ENCODE results near the gene ZBTB3. TPM values are rescaled to one million over a fixed set of nuclear protein-coding genes. Genes with fewer than 3 reads are reported as not detected.
A peak's percentile ranks its signal among the peaks of the same experiment; 100 is the strongest.

ZBTB3 gene
- polyA plus RNA-seq, 2 of the 4 experiments (the other 2 are of a cell fraction) = 2.0 to 3.1 TPM

DNA sequence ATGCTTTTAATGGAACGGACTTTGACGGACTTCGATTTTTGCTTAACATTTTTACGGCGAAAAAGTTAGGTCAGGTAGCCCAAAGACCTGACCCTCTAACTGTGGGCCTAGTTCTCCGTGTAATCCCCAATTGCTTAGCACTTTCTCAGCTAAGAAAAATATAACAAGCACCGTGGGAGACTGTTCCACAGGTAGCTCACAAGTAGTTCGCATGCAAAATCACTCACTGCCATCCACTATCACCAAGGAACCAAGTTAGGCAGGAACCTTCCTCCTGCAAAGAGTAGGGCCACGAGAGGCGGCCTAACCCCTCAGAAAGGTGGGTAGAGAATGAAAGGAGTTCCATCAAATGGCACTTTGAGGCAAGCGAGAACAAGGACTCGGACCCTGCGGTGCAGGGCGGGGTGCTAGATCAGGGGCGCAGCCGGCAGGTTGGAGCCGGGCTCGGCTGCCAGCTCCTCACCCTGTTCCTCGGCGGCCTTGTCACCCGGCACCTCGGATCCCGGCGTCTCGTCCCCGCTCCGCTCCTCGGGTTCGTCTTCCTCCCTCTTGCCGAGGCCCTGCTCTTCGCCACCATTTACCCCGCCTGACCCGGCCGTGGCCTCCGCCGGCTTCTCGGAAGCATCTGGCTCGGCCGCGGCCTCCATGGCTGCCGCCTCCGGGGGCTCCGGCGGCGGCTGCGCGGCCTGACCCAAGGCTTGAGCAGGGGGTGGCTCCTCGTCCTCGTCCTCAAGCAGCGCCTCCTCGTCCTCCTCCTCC is 27.6 kb downstream of the ZBTB3 start:
- no peak for FAIRE-seq
- no peak for TF ChIP-seq CBX8 (IDR thresholded peaks at IDR 0.05)
- TF ChIP-seq TFCP2L1 (CRISPR knock-in tag; IDR thresholded peaks at IDR 0.05) = no peak
- TF ChIP-seq POLR2A (IDR thresholded peaks at IDR 0.05; ENCODE audit: low read length) = no peak
- TF ChIP-seq, protein P1, sequence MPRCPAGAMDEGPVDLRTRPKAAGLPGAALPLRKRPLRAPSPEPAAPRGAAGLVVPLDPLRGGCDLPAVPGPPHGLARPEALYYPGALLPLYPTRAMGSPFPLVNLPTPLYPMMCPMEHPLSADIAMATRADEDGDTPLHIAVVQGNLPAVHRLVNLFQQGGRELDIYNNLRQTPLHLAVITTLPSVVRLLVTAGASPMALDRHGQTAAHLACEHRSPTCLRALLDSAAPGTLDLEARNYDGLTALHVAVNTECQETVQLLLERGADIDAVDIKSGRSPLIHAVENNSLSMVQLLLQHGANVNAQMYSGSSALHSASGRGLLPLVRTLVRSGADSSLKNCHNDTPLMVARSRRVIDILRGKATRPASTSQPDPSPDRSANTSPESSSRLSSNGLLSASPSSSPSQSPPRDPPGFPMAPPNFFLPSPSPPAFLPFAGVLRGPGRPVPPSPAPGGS (IDR thresholded peaks at IDR 0.05) = no peak
- TF ChIP-seq, protein P2, sequence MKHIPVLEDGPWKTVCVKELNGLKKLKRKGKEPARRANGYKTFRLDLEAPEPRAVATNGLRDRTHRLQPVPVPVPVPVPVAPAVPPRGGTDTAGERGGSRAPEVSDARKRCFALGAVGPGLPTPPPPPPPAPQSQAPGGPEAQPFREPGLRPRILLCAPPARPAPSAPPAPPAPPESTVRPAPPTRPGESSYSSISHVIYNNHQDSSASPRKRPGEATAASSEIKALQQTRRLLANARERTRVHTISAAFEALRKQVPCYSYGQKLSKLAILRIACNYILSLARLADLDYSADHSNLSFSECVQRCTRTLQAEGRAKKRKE (CRISPR knock-in tag; IDR thresholded peaks at IDR 0.05; ENCODE audit: low read depth) = no peak
- no peak for TF ChIP-seq HEYL (CRISPR knock-in tag; IDR thresholded peaks at IDR 0.05)
- no peak for TF ChIP-seq SMC3 (IDR thresholded peaks at IDR 0.05)
- TF ChIP-seq ZSCAN20 (CRISPR knock-in tag; IDR thresholded peaks at IDR 0.05) = no peak
- no peak for TF ChIP-seq JUNB (IDR thresholded peaks at IDR 0.05)
- TF ChIP-seq, protein P3, sequence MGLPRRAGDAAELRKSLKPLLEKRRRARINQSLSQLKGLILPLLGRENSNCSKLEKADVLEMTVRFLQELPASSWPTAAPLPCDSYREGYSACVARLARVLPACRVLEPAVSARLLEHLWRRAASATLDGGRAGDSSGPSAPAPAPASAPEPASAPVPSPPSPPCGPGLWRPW (IDR thresholded peaks at IDR 0.05) = no peak
- H3K27ac ChIP-seq = peak overlapping the region; percentile 97
- peak overlapping the region; percentile 78 for H3K4me3 ChIP-seq
- POLR2A ChIA-PET = interaction anchor here (0.6 to 3.8 kb wide), 24 partner anchors 11 to 172 kb away, joined by 3 to 96 read pairs (median 10); partner anchors contain the start of genes B3GAT3, BSCL2, C11orf98 and CSKMT
- DNase-seq (ENCODE audit: low read depth in 1 of 2, low spot score in 1 of 2) = no peak
- 2% methylated on average over 51 of the region's 51 CpGs for WGBS (ENCODE audit: missing lambda C conversion rate)
- no peaks in the 10 kb centered on the region for H3K9me3 ChIP-seq
- ATAC-seq = no peak
- H3K4me1 ChIP-seq = peaks cover 21% of the 10 kb centered on the region
- CTCF ChIA-PET = interaction anchor here (1.1 to 3.1 kb wide), 7 partner anchors 15 to 59 kb away, joined by 3 to 15 read pairs (median 4); partner anchors contain the start of genes BSCL2 and GNG3
- peak overlapping the region; percentile 92 for H3K4me2 ChIP-seq

DNA sequence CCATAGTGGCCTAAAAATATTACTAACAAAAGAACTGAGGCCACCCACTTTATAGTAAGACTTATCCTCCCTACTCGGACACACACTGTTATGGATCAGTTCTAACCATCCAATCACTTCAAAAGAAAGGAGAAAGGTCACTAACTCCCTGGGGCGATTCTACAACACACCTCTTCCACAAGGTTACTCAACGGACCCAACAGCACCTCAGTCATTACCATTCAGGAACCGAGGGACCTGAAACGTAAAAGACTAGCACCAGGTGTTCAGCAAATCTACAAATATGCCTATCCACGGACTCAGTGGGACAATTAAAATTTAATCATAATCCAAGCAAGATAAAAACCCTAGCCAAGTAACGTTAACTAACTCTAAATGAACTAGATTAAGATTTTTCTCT is 28.3 kb downstream of the ZBTB3 start:
- H3K4me1 ChIP-seq = peaks cover 21% of the 10 kb centered on the region
- ATAC-seq = no peak
- no peaks in the 10 kb centered on the region for H3K9me3 ChIP-seq
- no peak for DNase-seq (ENCODE audit: low read depth in 1 of 2, low spot score in 1 of 2)
- no peak for FAIRE-seq
- peak overlapping the region; percentile 92 for H3K4me2 ChIP-seq
- peak overlapping the region; percentile 78 for H3K4me3 ChIP-seq
- CTCF ChIA-PET = interaction anchor here (1.9 to 3.1 kb wide), 2 partner anchors 10 to 18 kb away, joined by 6 to 9 read pairs; partner anchors contain the start of genes BSCL2 and GNG3
- POLR2A ChIA-PET = interaction anchor here (2.2 to 3.8 kb wide), 5 partner anchors 18 to 60 kb away, joined by 12 to 96 read pairs (median 43); partner anchors contain the start of genes BSCL2, C11orf98, CSKMT and GNG3
- H3K27ac ChIP-seq = peak overlapping the region; percentile 97
- TF ChIP-seq JUN (IDR thresholded peaks at IDR 0.05) = no peak
- TF ChIP-seq CBX2 (IDR thresholded peaks at IDR 0.05; ENCODE audit: borderline replicate concordance, low read depth) = no peak
- TF ChIP-seq CHD2 (IDR thresholded peaks at IDR 0.05; ENCODE audit: low read length, partially characterized antibody) = no peak
- no peak for TF ChIP-seq HDAC2 (IDR thresholded peaks at IDR 0.05)
- no peak for TF ChIP-seq TFCP2L1 (CRISPR knock-in tag; IDR thresholded peaks at IDR 0.05)
- TF ChIP-seq, protein P4, sequence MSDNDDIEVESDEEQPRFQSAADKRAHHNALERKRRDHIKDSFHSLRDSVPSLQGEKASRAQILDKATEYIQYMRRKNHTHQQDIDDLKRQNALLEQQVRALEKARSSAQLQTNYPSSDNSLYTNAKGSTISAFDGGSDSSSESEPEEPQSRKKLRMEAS (IDR thresholded peaks at IDR 0.05) = no peak
- no peak for TF ChIP-seq RAD21 (conservative IDR thresholded peaks at IDR 0.05 in 1 of 2, IDR thresholded peaks at IDR 0.05 in 1 of 2)
- TF ChIP-seq RFX5 (IDR thresholded peaks at IDR 0.05) = no peak
- no peak for TF ChIP-seq HEYL (CRISPR knock-in tag; IDR thresholded peaks at IDR 0.05)
- TF ChIP-seq, protein P5, sequence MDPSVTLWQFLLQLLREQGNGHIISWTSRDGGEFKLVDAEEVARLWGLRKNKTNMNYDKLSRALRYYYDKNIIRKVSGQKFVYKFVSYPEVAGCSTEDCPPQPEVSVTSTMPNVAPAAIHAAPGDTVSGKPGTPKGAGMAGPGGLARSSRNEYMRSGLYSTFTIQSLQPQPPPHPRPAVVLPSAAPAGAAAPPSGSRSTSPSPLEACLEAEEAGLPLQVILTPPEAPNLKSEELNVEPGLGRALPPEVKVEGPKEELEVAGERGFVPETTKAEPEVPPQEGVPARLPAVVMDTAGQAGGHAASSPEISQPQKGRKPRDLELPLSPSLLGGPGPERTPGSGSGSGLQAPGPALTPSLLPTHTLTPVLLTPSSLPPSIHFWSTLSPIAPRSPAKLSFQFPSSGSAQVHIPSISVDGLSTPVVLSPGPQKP (IDR thresholded peaks at IDR 0.05; ENCODE audit: low read depth, low read length) = no peak
- no peak for TF ChIP-seq CHD4 (IDR thresholded peaks at IDR 0.05; ENCODE audit: borderline replicate concordance)
- TF ChIP-seq, protein P1 (IDR thresholded peaks at IDR 0.05) = no peak
- 1% methylated on average over 7 of the region's 7 CpGs for WGBS (ENCODE audit: missing lambda C conversion rate)
